GM12892 (cell line): Measurements from ENCODE around the gene C16orf87.

Source experiments
- POLR2A ChIP-seq: IDR thresholded peaks from 2 replicates; pipeline ENCODE4 v1.6.1; 2011; ENCODE audit warnings: low read depth, low read length, control low read depth
- POLR2AphosphoS5 ChIP-seq: IDR thresholded peaks from 2 replicates; pipeline ENCODE4 v1.6.1; 2011; ENCODE audit warnings: low read depth, low read length, control low read depth

DNA sequence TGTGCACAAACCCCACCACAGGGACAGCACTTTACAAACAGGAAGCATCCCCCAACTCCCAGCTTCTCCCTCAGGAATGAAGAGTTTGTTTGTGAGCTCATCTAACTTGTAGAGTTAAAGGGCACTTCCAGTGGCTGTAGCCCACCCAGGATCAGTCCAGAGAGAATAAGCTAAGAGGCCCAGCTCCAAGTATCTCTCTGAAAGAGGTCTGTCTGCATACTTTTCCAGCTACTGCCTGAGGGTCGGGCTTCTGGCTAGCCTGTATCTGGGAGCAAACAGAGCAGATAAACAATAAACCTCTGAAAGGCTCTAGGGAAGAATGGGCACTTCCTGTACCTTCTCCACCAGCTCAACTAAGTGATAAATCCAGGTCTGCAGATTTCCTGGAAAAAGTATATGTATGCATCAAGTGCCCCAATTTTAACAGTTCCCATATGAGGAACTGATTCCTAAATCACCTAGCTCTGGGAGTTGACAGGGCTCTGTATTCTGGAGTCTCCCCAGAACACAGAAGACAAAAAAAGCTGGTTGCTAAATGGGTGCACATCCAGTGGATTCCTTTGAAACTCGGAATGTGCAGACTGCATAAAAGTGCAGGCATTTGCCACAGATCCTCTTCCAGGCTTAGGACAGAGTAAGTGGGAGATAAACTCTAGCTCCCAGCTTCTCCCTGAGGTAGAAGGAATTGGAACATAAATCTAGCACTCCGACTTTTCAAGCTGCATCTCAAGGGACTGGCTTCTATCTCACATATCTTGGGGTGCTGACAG is 45.7 kb downstream of the C16orf87 start:
- TF ChIP-seq POLR2A (no peak), POLR2AphosphoS5 (no peak)
